NCI-H748 treated with DMSO at 0.1 percent for 48 hours (cell line): Measurements from ENCODE around the gene ASAP2.
"Not testable (repeated sequence)": the region's sequence is repeated elsewhere in the genome, so short reads cannot be mapped to it uniquely, and the experiment has no call there.

Experiments
- DNase-seq: peaks from one replicate; lab custom pipeline; 2025; lab: John Stamatoyannopoulos, UW

ASAP2 gene

GRCh38 chr2:9382604-9383235, 176.1 kb downstream of the ASAP2 start:
- no peak for DNase-seq

- no peak for DNase-seq
These were observed 177.9 kb downstream of the ASAP2 start for GRCh38 chr2:9384521-9384920.

- DNase-seq, result no peak
These were observed 179.2 kb downstream of the ASAP2 start for GRCh38 chr2:9385841-9386240.

GRCh38 chr2:9388199-9388681, 181.6 kb downstream of the ASAP2 start:
- no peak for DNase-seq

GRCh38 chr2:9388950-9389911, 182.6 kb downstream of the ASAP2 start:
- no peak for DNase-seq

- no peak for DNase-seq
These were observed 183.7 kb downstream of the ASAP2 start for GRCh38 chr2:9390151-9390850.

- no peak for DNase-seq
These were observed 184.4 kb downstream of the ASAP2 start for GRCh38 chr2:9390991-9391390.

- no peak for DNase-seq
These were observed 185.5 kb downstream of the ASAP2 start for GRCh38 chr2:9391961-9392720.

GRCh38 chr2:9392898-9393765, 186.5 kb downstream of the ASAP2 start:
- DNase-seq, result no peak

- DNase-seq, result no peak
These were observed 188.2 kb downstream of the ASAP2 start for GRCh38 chr2:9394816-9395215.

GRCh38 chr2:9397201-9397600, 190.6 kb downstream of the ASAP2 start:
- no peak for DNase-seq

GRCh38 chr2:9398251-9398650, 191.6 kb downstream of the ASAP2 start:
- not testable (repeated sequence) for DNase-seq

GRCh38 chr2:9398881-9399780, 192.5 kb downstream of the ASAP2 start:
- DNase-seq, result no peak

- DNase-seq, result no peak
These were observed 193.9 kb downstream of the ASAP2 start for GRCh38 chr2:9400268-9401058.

GRCh38 chr2:9401059-9401547, 194.5 kb downstream of the ASAP2 start:
- DNase-seq, result no peak

GRCh38 chr2:9401646-9402371, 195.2 kb downstream of the ASAP2 start:
- DNase-seq, result no peak

GRCh38 chr2:9403924-9404323, 197.3 kb downstream of the ASAP2 start:
- no peak for DNase-seq

- DNase-seq, result no peak
These were observed 197.8 kb downstream of the ASAP2 start for GRCh38 chr2:9404451-9404850.
